ENCODE results near the gene KIAA1210.

DNA sequence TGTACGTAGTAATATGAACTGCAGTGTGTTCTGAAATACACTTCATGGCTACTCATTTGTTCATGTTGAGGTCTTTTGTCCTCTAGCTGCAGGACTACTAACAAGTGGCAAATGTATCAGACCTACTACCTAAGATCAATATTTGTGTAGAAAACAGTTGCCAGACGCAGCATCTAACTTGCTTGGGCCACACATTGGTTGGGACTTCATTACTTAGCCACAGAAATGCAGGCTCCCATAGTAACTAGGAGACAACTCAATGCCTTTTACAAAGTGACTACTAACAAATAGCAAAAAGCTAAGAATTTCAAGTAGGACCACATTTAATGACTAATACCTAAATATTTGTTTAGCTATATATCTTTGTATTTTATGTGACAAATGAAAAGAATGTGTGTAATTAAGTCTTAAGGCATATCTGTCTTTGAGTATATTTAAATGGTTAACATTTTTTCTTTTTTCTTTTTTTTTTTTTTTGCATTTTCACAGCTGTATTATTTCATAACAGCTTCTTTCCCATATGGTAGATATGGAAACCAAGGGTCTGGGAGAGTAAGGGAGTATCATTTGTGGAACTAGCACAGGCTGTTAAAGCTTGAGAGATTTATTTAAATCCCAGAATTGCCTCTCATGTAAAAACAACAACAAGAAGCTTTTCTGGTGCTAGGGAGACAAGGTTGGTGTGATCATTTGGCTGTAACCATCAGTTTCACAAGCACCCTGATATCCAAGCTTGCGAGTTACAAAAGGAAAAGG is 52.2 kb downstream of the KIAA1210 start:
- TF ChIP-seq, protein P1, sequence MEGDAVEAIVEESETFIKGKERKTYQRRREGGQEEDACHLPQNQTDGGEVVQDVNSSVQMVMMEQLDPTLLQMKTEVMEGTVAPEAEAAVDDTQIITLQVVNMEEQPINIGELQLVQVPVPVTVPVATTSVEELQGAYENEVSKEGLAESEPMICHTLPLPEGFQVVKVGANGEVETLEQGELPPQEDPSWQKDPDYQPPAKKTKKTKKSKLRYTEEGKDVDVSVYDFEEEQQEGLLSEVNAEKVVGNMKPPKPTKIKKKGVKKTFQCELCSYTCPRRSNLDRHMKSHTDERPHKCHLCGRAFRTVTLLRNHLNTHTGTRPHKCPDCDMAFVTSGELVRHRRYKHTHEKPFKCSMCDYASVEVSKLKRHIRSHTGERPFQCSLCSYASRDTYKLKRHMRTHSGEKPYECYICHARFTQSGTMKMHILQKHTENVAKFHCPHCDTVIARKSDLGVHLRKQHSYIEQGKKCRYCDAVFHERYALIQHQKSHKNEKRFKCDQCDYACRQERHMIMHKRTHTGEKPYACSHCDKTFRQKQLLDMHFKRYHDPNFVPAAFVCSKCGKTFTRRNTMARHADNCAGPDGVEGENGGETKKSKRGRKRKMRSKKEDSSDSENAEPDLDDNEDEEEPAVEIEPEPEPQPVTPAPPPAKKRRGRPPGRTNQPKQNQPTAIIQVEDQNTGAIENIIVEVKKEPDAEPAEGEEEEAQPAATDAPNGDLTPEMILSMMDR (conservative IDR thresholded peaks at IDR 0.05; ENCODE audit: low read depth, low read length), result no peak
- no peak for TF ChIP-seq RFX5 (IDR thresholded peaks at IDR 0.05; ENCODE audit: low read depth, low read length)
- TF ChIP-seq SMC3 (IDR thresholded peaks at IDR 0.05; ENCODE audit: low read depth, low read length), result no peak
- TF ChIP-seq, protein P2, sequence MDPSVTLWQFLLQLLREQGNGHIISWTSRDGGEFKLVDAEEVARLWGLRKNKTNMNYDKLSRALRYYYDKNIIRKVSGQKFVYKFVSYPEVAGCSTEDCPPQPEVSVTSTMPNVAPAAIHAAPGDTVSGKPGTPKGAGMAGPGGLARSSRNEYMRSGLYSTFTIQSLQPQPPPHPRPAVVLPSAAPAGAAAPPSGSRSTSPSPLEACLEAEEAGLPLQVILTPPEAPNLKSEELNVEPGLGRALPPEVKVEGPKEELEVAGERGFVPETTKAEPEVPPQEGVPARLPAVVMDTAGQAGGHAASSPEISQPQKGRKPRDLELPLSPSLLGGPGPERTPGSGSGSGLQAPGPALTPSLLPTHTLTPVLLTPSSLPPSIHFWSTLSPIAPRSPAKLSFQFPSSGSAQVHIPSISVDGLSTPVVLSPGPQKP (IDR thresholded peaks at IDR 0.05; ENCODE audit: borderline replicate concordance, low read depth, low read length), result no peak

Measured in IMR-90 (cell line).